H9 (cell line): ENCODE data around the gene SEMA5A. TPM values are rescaled to one million over a fixed set of nuclear protein-coding genes. Genes with fewer than 3 reads are reported as not detected.

ENCODE experiments used
- DNase-seq: peaks from one replicate; pipeline ENCODE4 v3.0.0-alpha.2; 2017
- H2AFZ ChIP-seq: one replicate; pipeline ENCODE4 v1.6.1; 2013; ENCODE audit warnings: mild to moderate bottlenecking, low read length, control low read depth, moderate library complexity
- H2AK5ac ChIP-seq: 2 replicates; pipeline ENCODE4 v1.6.1; 2013; ENCODE audit warnings: low read length, control low read depth, mixed read lengths; ENCODE audit not compliant: insufficient read length
- H2BK120ac ChIP-seq: one replicate; pipeline ENCODE4 v1.6.1; 2013; ENCODE audit warnings: low read depth, mild to moderate bottlenecking, low read length, control low read depth, inconsistent platforms; ENCODE audit not compliant: poor library complexity, severe bottlenecking
- H2BK12ac ChIP-seq: 2 replicates; pipeline ENCODE4 v1.6.1; 2013; ENCODE audit warnings: low read length, control low read depth, mixed read lengths, low read depth; ENCODE audit not compliant: insufficient read length
- H2BK15ac ChIP-seq: 2 replicates; pipeline ENCODE4 v1.6.1; 2013; ENCODE audit warnings: low read depth, low read length, control low read depth
- H2BK20ac ChIP-seq: one replicate; pipeline ENCODE4 v1.6.1; 2013; ENCODE audit warnings: low read depth, mild to moderate bottlenecking, low read length, control low read depth, inconsistent platforms; ENCODE audit not compliant: poor library complexity, severe bottlenecking
- H2BK5ac ChIP-seq: 2 replicates; pipeline ENCODE4 v1.6.1; 2013; ENCODE audit warnings: low read length, control low read depth, mixed read lengths; ENCODE audit not compliant: insufficient read length
- H3K14ac ChIP-seq: 2 replicates; pipeline ENCODE4 v1.6.1; 2013; ENCODE audit warnings: low read length, control low read depth; ENCODE audit not compliant: insufficient read depth
- H3K18ac ChIP-seq: 2 replicates; pipeline ENCODE4 v1.6.1; 2013; ENCODE audit warnings: low read depth, mild to moderate bottlenecking, mixed read lengths, low read length, control low read depth; ENCODE audit not compliant: insufficient read length
- H3K23ac ChIP-seq: 2 replicates; pipeline ENCODE4 v1.6.1; 2013; ENCODE audit warnings: low read length, control low read depth, mixed read lengths, low read depth; ENCODE audit not compliant: insufficient read length
- H3K23me2 ChIP-seq: 2 replicates; pipeline ENCODE4 v1.6.1; 2013; ENCODE audit warnings: low read depth, mild to moderate bottlenecking, mixed read lengths, low read length, control low read depth; ENCODE audit not compliant: insufficient read length, poor library complexity, severe bottlenecking
- H3K27ac ChIP-seq: 2 replicates; pipeline ENCODE4 v1.5.1; 2013; ENCODE audit warnings: low read length, control low read depth, mixed read lengths, low read depth; ENCODE audit not compliant: insufficient read length
- H3K27me3 ChIP-seq: 2 replicates; pipeline ENCODE4 v1.6.1; 2013; ENCODE audit warnings: low read length, control low read depth, inconsistent platforms; ENCODE audit not compliant: insufficient read depth
- H3K4ac ChIP-seq: 2 replicates; pipeline ENCODE4 v1.6.1; 2013; ENCODE audit warnings: low read depth, mild to moderate bottlenecking, control low read depth, inconsistent platforms, low read length, moderate library complexity
- H3K4me1 ChIP-seq: 2 replicates; pipeline ENCODE4 v1.6.1; 2013; ENCODE audit warnings: low read length, control low read depth, inconsistent platforms; ENCODE audit not compliant: insufficient read depth
- H3K4me2 ChIP-seq: 2 replicates; pipeline ENCODE4 v1.6.1; 2013; ENCODE audit warnings: low read length, control low read depth, mixed read lengths; ENCODE audit not compliant: insufficient read length, insufficient read depth
- H3K56ac ChIP-seq: 2 replicates; pipeline ENCODE4 v1.6.1; 2013; ENCODE audit warnings: low read depth, mild to moderate bottlenecking, mixed read lengths, low read length, control low read depth; ENCODE audit not compliant: insufficient read length
- H3K79me1 ChIP-seq: 2 replicates; pipeline ENCODE4 v1.6.1; 2013; ENCODE audit warnings: low read depth, mild to moderate bottlenecking, moderate library complexity, low read length, control low read depth, inconsistent platforms; ENCODE audit not compliant: insufficient read depth, poor library complexity, severe bottlenecking
- H3K79me2 ChIP-seq: 2 replicates; pipeline ENCODE4 v1.6.1; 2013; ENCODE audit warnings: low read length, control low read depth, inconsistent platforms; ENCODE audit not compliant: insufficient read depth
- H3K9ac ChIP-seq: 2 replicates; pipeline ENCODE4 v1.6.1; 2013; ENCODE audit warnings: low read length, control low read depth, mixed read lengths; ENCODE audit not compliant: insufficient read length; ENCODE audit errors: extremely low read depth
- H3K9me3 ChIP-seq: one replicate; pipeline ENCODE4 v1.6.1; 2013; ENCODE audit warnings: low read depth, low read length, inconsistent platforms; ENCODE audit not compliant: control insufficient read depth
- H3T11ph ChIP-seq: one replicate; pipeline ENCODE4 v1.6.1; 2013; ENCODE audit warnings: mild to moderate bottlenecking, low read length, control low read depth, inconsistent platforms
- H4K20me1 ChIP-seq: one replicate; pipeline ENCODE4 v1.6.1; 2013; ENCODE audit not compliant: control insufficient read depth, insufficient read length, insufficient read depth
- H4K5ac ChIP-seq: 2 replicates; pipeline ENCODE4 v1.6.1; 2013; ENCODE audit warnings: low read depth, mild to moderate bottlenecking, mixed read lengths, low read length, control low read depth; ENCODE audit not compliant: insufficient read length
- H4K8ac ChIP-seq: replicated peaks from 2 replicates; pipeline ENCODE4 v1.6.1; 2013; ENCODE audit warnings: low read length, control low read depth, mixed read lengths, low read depth; ENCODE audit not compliant: insufficient read length
- H4K91ac ChIP-seq: 2 replicates; pipeline ENCODE4 v1.6.1; 2013; ENCODE audit warnings: low read depth, mild to moderate bottlenecking, moderate library complexity, mixed read lengths, low read length, control low read depth; ENCODE audit not compliant: insufficient read length
- H3K27ac Mint-ChIP-seq, 3 experiments: 2 replicates in 2 of 3; 3 replicates in 1 of 3; pipeline ENCODE4 v1.8.0; 2020 to 2021; ENCODE audit warnings: mixed read lengths in 3 of 3, mild to moderate bottlenecking in 1 of 3, moderate library complexity in 1 of 3
- H3K27me3 Mint-ChIP-seq: 2 replicates; pipeline ENCODE4 v1.8.0; 2021; ENCODE audit warnings: low read depth, mild to moderate bottlenecking, moderate library complexity, mixed read lengths
- H3K36me3 Mint-ChIP-seq, 3 experiments: 2 replicates in 2 of 3; 3 replicates in 1 of 3; pipeline ENCODE4 v1.8.0; 2020 to 2021; ENCODE audit warnings: low read depth in 3 of 3, mixed read lengths in 3 of 3; ENCODE audit not compliant: insufficient read depth in 1 of 3
- H3K4me1 Mint-ChIP-seq, 2 experiments: 2 replicates each; pipeline ENCODE4 v1.8.0; 2020; ENCODE audit warnings: mixed read lengths in 2 of 2
- H3K4me3 Mint-ChIP-seq, 2 experiments: 2 replicates in 1 of 2; 3 replicates in 1 of 2; pipeline ENCODE4 v1.8.0; 2020 to 2021; ENCODE audit warnings: mild to moderate bottlenecking in 2 of 2, mixed read lengths in 2 of 2, moderate library complexity in 1 of 2
- H3K9me3 Mint-ChIP-seq, 2 experiments: 2 replicates in 1 of 2; 3 replicates in 1 of 2; pipeline ENCODE4 v1.8.0; 2020; ENCODE audit warnings: mild to moderate bottlenecking in 2 of 2, mixed read lengths in 2 of 2, moderate library complexity in 1 of 2
- WGBS: extraction: QIAGEN DNeasy Blood & Tissue Kit; methylation state at CpG from one replicate; pipeline ENCODE4 v1.1.7; 2013; ENCODE audit warnings: missing lambda C conversion rate, low lambda C conversion rate, mixed read lengths; ENCODE audit not compliant: insufficient read length; ENCODE audit errors: extremely low coverage; 5-methylcytosine and 5-hydroxymethylcytosine counted together
- total RNA-seq: library from RNA; stranded (reverse); gene quantifications from 2 replicates; pipeline ENCODE4 v1.2.1, GENCODE V29; 2021
- TF ChIP-seq, protein P1 (sequence below): fragments of 200-600 bp; sonication (generic); conservative IDR thresholded peaks from 3 replicates; pipeline ENCODE4 v1.8.0; 2021; ENCODE audit warnings: antibody characterized with exemption, mild to moderate bottlenecking

SEMA5A gene
- total RNA-seq, 1 experiment from 2014 or later: 4.3 TPM

DNA sequence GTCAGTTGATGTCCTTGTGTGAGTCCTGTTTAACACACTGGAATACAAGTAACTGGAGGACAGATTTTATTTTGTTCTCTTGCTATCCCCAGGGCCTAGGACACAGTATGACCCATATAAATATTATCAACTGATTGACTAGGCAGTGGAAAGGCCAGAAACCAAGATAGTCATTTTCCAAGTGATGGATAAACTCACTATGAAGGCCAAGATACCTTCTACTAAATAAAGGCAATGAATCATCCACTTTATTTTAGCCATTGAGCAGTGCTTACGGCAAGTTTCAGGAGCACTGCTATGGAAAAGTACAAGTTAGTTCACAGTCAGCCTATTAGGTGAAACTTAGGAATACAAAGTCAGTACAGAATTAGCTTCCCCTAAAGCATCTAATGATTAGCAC lies 153.2 kb downstream of the SEMA5A start:
- Histone ChIP-seq H3K79me1 (no peaks in the 10 kb centered on the region), H3K27me3 (no peaks in the 10 kb centered on the region), H2BK5ac (no peak overlapping the region), H3K23me2 (no peaks in the 10 kb centered on the region), H3K4me1 (no peaks in the 10 kb centered on the region; the same call in 1 of the 2 replicates), H3K56ac (no peak overlapping the region), H4K5ac (no peak overlapping the region), H4K20me1 (no peaks in the 10 kb centered on the region), H2BK15ac (no peak overlapping the region), H3K4ac (no peak overlapping the region), H3K4me2 (no peak overlapping the region), H2AK5ac (no peak overlapping the region), H3K9ac (no peak overlapping the region), H2BK12ac (no peak overlapping the region), H4K8ac (no peak overlapping the region), H4K91ac (no peak overlapping the region), H2AFZ (no peak overlapping the region), H3K27ac (no peak overlapping the region), H2BK120ac (no peak overlapping the region), H2BK20ac (no peak overlapping the region), H3K14ac (no peak overlapping the region), H3K18ac (no peak overlapping the region), H3T11ph (no peak overlapping the region), H3K23ac (no peak overlapping the region), H3K79me2 (no peaks in the 10 kb centered on the region), H3K9me3 (no peaks in the 10 kb centered on the region)
- Mint-ChIP-seq H3K36me3 (no peaks in the 10 kb centered on the region), H3K9me3 (no peaks in the 10 kb centered on the region), H3K4me3 (no peak overlapping the region), H3K27ac (no peak overlapping the region), H3K27me3 (no peaks in the 10 kb centered on the region), H3K4me1 (peaks cover 19% of the 10 kb centered on the region in 2 experiments)
- WGBS: no CpG with 5 or more reads among the region's 1 CpG
- no peak for DNase-seq
- TF ChIP-seq, protein P1, sequence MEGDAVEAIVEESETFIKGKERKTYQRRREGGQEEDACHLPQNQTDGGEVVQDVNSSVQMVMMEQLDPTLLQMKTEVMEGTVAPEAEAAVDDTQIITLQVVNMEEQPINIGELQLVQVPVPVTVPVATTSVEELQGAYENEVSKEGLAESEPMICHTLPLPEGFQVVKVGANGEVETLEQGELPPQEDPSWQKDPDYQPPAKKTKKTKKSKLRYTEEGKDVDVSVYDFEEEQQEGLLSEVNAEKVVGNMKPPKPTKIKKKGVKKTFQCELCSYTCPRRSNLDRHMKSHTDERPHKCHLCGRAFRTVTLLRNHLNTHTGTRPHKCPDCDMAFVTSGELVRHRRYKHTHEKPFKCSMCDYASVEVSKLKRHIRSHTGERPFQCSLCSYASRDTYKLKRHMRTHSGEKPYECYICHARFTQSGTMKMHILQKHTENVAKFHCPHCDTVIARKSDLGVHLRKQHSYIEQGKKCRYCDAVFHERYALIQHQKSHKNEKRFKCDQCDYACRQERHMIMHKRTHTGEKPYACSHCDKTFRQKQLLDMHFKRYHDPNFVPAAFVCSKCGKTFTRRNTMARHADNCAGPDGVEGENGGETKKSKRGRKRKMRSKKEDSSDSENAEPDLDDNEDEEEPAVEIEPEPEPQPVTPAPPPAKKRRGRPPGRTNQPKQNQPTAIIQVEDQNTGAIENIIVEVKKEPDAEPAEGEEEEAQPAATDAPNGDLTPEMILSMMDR: no peak
